AG04450 (cell line): Measurements from ENCODE around the gene BNIPL. TPM values are rescaled to one million over a fixed set of nuclear protein-coding genes. Genes with fewer than 3 reads are reported as not detected.

Source experiments
- CTCF ChIA-PET: fragments of 300-600, 350-600 bp; formaldehyde crosslinking; extraction: SDS; loops from one replicate; lab custom pipeline; 2022; ENCODE audit warnings: antibody characterized with exemption, inconsistent platforms; lab: Charles Lee
- POLR2A ChIA-PET: fragments of 350-600 bp; formaldehyde crosslinking; extraction: SDS; loops from one replicate; lab custom pipeline; 2021; ENCODE audit warnings: antibody characterized with exemption, inconsistent platforms; lab: Yijun Ruan, JAX
- DNase-seq: peaks from one replicate; pipeline ENCODE4 v3.0.0-alpha.2; 2011; ENCODE audit warnings: low read depth, low spot score
- H3K27ac ChIP-seq: one replicate; pipeline ENCODE4 v1.5.1; 2012; ENCODE audit warnings: low read depth, low read length, control low read depth
- H3K27me3 ChIP-seq: one replicate; pipeline ENCODE4 v1.6.0; 2012; ENCODE audit warnings: low read length; ENCODE audit not compliant: control insufficient read depth, insufficient read depth
- H3K4me3 ChIP-seq: 2 replicates; pipeline ENCODE4 v1.5.1; 2011; ENCODE audit warnings: mild to moderate bottlenecking, low read depth, low read length, control low read depth
- H3K9me3 ChIP-seq: 2 replicates; pipeline ENCODE4 v1.5.1; 2012; ENCODE audit warnings: low read length; ENCODE audit not compliant: control insufficient read depth, insufficient read depth
- CTCF ChIP-seq: IDR thresholded peaks from 2 replicates; pipeline ENCODE4 v1.5.1; 2011; ENCODE audit warnings: low read depth, low read length, control low read depth, inconsistent platforms
- polyA plus RNA-seq: library from polyadenylated mRNA; depleted of rRNA; stranded (reverse); fragments of >200 nt; gene quantifications from 2 replicates; pipeline ENCODE4 v1.2.3, GENCODE V29; 2011

Gene BNIPL
- polyA plus RNA-seq, 1 experiment, result 0.16 TPM

GRCh38 chr1:151043163-151043562, 6.8 kb downstream of the BNIPL start:
- DNase-seq, result no peak
- no peaks in the 10 kb centered on the region; the same call in 1 of the 2 replicates for H3K9me3 ChIP-seq
- no peak overlapping the region for H3K27ac ChIP-seq
- ChIA-PET POLR2A (interaction anchor here (1.6 kb wide), 1 partner anchor 19 kb away, joined by 3 read pairs; no protein-coding TSS in a partner anchor), CTCF (no interaction called here)
- H3K4me3 ChIP-seq, result no peak overlapping the region
- no peak for TF ChIP-seq CTCF
- no peaks in the 10 kb centered on the region for H3K27me3 ChIP-seq

GRCh38 chr1:151047591-151047924, 11.2 kb downstream of the BNIPL start, which contains the start of gene C1orf56:
TSS of gene C1orf56 (plus strand) at chr1:151047751. CDS start at chr1:151047848, 97 bp downstream.
- H3K27ac ChIP-seq, result peak within 1 kb of the TSS; percentile 68
- CTCF ChIA-PET, result interaction anchor here (0.6 to 1.9 kb wide), 8 partner anchors 9 to 397 kb away, joined by 3 to 8 read pairs (median 4); partner anchors contain the start of genes CDC42SE1 and MINDY1
- POLR2A ChIA-PET, result interaction anchor here (0.6 to 3.2 kb wide), 4 partner anchors 10 to 390 kb away, joined by 3 to 24 read pairs (median 6); partner anchors contain the start of gene CDC42SE1
- H3K4me3 ChIP-seq, result peak within 1 kb of the TSS; percentile 78
- H3K9me3 ChIP-seq, result no peaks in the 10 kb centered on the region; the same call in 1 of the 2 replicates
- TF ChIP-seq CTCF, result no peak
- H3K27me3 ChIP-seq, result no peaks in the 10 kb centered on the region
- no peak for DNase-seq

GRCh38 chr1:151047925-151048644, 11.7 kb downstream of the BNIPL start:
- H3K4me3 ChIP-seq, result peak overlapping the region; percentile 78
- CTCF ChIA-PET, result interaction anchor here (0.6 to 1.9 kb wide), 8 partner anchors 9 to 710 kb away, joined by 3 to 8 read pairs (median 4); partner anchors contain the start of genes CDC42SE1 and MINDY1
- H3K27me3 ChIP-seq, result no peaks in the 10 kb centered on the region
- no peak for DNase-seq
- H3K9me3 ChIP-seq, result no peaks in the 10 kb centered on the region; the same call in 1 of the 2 replicates
- H3K27ac ChIP-seq, result peak overlapping the region; percentile 68
- TF ChIP-seq CTCF, result peak; percentile 61
- POLR2A ChIA-PET, result interaction anchor here (0.6 to 3.2 kb wide), 5 partner anchors 10 to 389 kb away, joined by 3 to 24 read pairs (median 6); partner anchors contain the start of gene CDC42SE1

- TF ChIP-seq CTCF, result no peak
- Histone ChIP-seq H3K27ac (peak overlapping the region; percentile 39), H3K27me3 (no peaks in the 10 kb centered on the region), H3K9me3 (no peaks in the 10 kb centered on the region; the same call in 1 of the 2 replicates), H3K4me3 (peak overlapping the region; percentile 78)
- ChIA-PET POLR2A (interaction anchor here (0.6 to 3.2 kb wide), 5 partner anchors 9 to 469 kb away, joined by 3 to 24 read pairs (median 4); partner anchors contain the start of gene CDC42SE1), CTCF (interaction anchor here (0.6 to 1.9 kb wide), 7 partner anchors 8 to 710 kb away, joined by 3 to 8 read pairs (median 4); partner anchors contain the start of gene MINDY1)
- DNase-seq, result no peak
Observed at GRCh38 chr1:151048645-151049032, 12.3 kb downstream of the BNIPL start.
